HG03139 (cell line): ENCODE measurements around the gene WWOX.

Experiments used
- ATAC-seq: cut with Tn5 transposase; IDR thresholded peaks from one replicate; pipeline ENCODE4 v1.9.1; 2021; ENCODE audit not compliant: unreplicated experiment

The WWOX gene

GRCh38 chr16:78192734-78193488, 93.5 kb downstream of the WWOX start:
- no peak for ATAC-seq

GRCh38 chr16:78194948-78195347, 95.5 kb downstream of the WWOX start:
- no peak for ATAC-seq

GRCh38 chr16:78195797-78196196, 96.3 kb downstream of the WWOX start:
- ATAC-seq, result no peak

GRCh38 chr16:78196502-78196901, 97.0 kb downstream of the WWOX start:
- ATAC-seq, result no peak

GRCh38 chr16:78198288-78198687, 98.8 kb downstream of the WWOX start:
- ATAC-seq, result no peak

- ATAC-seq, result no peak
Measured at GRCh38 chr16:78199325-78200022, 100.0 kb downstream of the WWOX start.

- ATAC-seq, result no peak
Measured at GRCh38 chr16:78200023-78200389, 100.6 kb downstream of the WWOX start.

- no peak for ATAC-seq
Measured at GRCh38 chr16:78200623-78201096, 101.2 kb downstream of the WWOX start.

GRCh38 chr16:78205506-78205905, 106.1 kb downstream of the WWOX start:
- ATAC-seq, result no peak

GRCh38 chr16:78206623-78207223, 107.3 kb downstream of the WWOX start:
- no peak for ATAC-seq

GRCh38 chr16:78209951-78210661, 110.7 kb downstream of the WWOX start:
- no peak for ATAC-seq

GRCh38 chr16:78211020-78211599, 111.7 kb downstream of the WWOX start:
- no peak for ATAC-seq

- no peak for ATAC-seq
Measured at GRCh38 chr16:78211946-78212345, 112.5 kb downstream of the WWOX start.

GRCh38 chr16:78212674-78213073, 113.2 kb downstream of the WWOX start:
- no peak for ATAC-seq

- no peak for ATAC-seq
Measured at GRCh38 chr16:78213751-78214150, 114.3 kb downstream of the WWOX start.

GRCh38 chr16:78215222-78215621, 115.8 kb downstream of the WWOX start:
- ATAC-seq, result no peak

GRCh38 chr16:78216166-78216745, 116.8 kb downstream of the WWOX start:
- ATAC-seq, result no peak

- ATAC-seq, result no peak
Measured at GRCh38 chr16:78217276-78217675, 117.8 kb downstream of the WWOX start.

- no peak for ATAC-seq
Measured at GRCh38 chr16:78218279-78218678, 118.8 kb downstream of the WWOX start.

- ATAC-seq, result no peak
Measured at GRCh38 chr16:78218856-78219651, 119.6 kb downstream of the WWOX start.
